ENCODE measurements around the gene YAF2. TPM values are rescaled to one million over a fixed set of nuclear protein-coding genes. Genes with fewer than 3 reads are reported as not detected.

Gene YAF2
- total RNA-seq, 1 experiment from 2014 or later = 15.0 TPM

GRCh38 chr12:42163913-42164312 is 74.1 kb downstream of the YAF2 start:
- intact Hi-C loops (cut with micrococcal nuclease) = no loop called here
- CTCF ChIA-PET = no interaction called here
- no peak overlapping the region for H3K9ac ChIP-seq (ENCODE audit: low read length)
- no peak overlapping the region for H3K4me3 ChIP-seq (replicated peaks in 1 of 2; ENCODE audit: low read depth in 1 of 2, low read length in 2 of 2)
- no peaks in the 10 kb centered on the region for H3K9me2 ChIP-seq (ENCODE audit: insufficient read depth)
- H3K4me1 ChIP-seq (ENCODE audit: control insufficient read depth in 1 of 2, insufficient read depth in 2 of 2, low read length in 2 of 2) = peaks cover 12 to 15% of the 10 kb centered on the region in 2 experiments
- no peak overlapping the region for H3K27ac ChIP-seq (ENCODE audit: low read depth, low read length)
- TF ChIP-seq EGR1 (IDR thresholded peaks at IDR 0.05; ENCODE audit: low read depth) (no peak), ZFX (IDR thresholded peaks at IDR 0.05) (no peak), SIN3A (IDR thresholded peaks at IDR 0.05; ENCODE audit: low read depth) (no peak), CBX3 (IDR thresholded peaks at IDR 0.05; ENCODE audit: low read depth) (no peak), FOSL1 (IDR thresholded peaks at IDR 0.05; ENCODE audit: low read depth) (no peak), POLR2AphosphoS5 (IDR thresholded peaks at IDR 0.05; ENCODE audit: low read depth, low read length) (no peak), SP1 (IDR thresholded peaks at IDR 0.05; ENCODE audit: low read depth) (no peak), RAD21 (IDR thresholded peaks at IDR 0.05; ENCODE audit: low read depth) (no peak), SRF (IDR thresholded peaks at IDR 0.05; ENCODE audit: low read depth) (no peak), CEBPB (IDR thresholded peaks at IDR 0.05; ENCODE audit: low read depth) (no peak), EZH2phosphoT487 (IDR thresholded peaks at IDR 0.05; ENCODE audit: borderline replicate concordance) (no peak), CTCF (IDR thresholded peaks at IDR 0.05 in 2 of 3, conservative IDR thresholded peaks at IDR 0.05 in 1 of 3; ENCODE audit: borderline replicate concordance in 1 of 3, insufficient read depth in 1 of 3, low read depth in 2 of 3, low read length in 2 of 3) (no peak), ZNF274 (IDR thresholded peaks at IDR 0.05; ENCODE audit: low read depth, low read length) (no peak), REST (IDR thresholded peaks at IDR 0.05; ENCODE audit: low read depth) (no peak), MAX (IDR thresholded peaks at IDR 0.05) (no peak), ELF1 (IDR thresholded peaks at IDR 0.05; ENCODE audit: borderline replicate concordance, low read depth) (no peak), ATF3 (IDR thresholded peaks at IDR 0.05) (no peak), ZBTB33 (IDR thresholded peaks at IDR 0.05; ENCODE audit: extremely low read depth, insufficient replicate concordance, low read length) (no peak)
- no peak overlapping the region for H3K4me2 ChIP-seq (ENCODE audit: low read length)
- no peaks in the 10 kb centered on the region for H3K27me3 ChIP-seq (ENCODE audit: insufficient read depth, low read length)
- H4K20me1 ChIP-seq (ENCODE audit: insufficient read depth) = no peaks in the 10 kb centered on the region
- no TSS peak for BruUV-seq (replicated peaks)
- H2AFZ ChIP-seq (ENCODE audit: low read depth, low read length, poor library complexity, severe bottlenecking) = no peak overlapping the region
- ATAC-seq (no peak), DNase-seq (ENCODE audit: low read depth, low spot score) (no peak)
- POLR2A ChIA-PET = no interaction called here
- H3K9me3 ChIP-seq (ENCODE audit: control insufficient read depth in 1 of 2, insufficient read depth in 1 of 2, low read depth in 1 of 2, low read length in 2 of 2) = no peaks in the 10 kb centered on the region
- no peaks in the 10 kb centered on the region for H3K36me3 ChIP-seq (ENCODE audit: control insufficient read depth in 1 of 2, insufficient read depth in 2 of 2, low read length in 2 of 2)
- RAD21 ChIA-PET (ENCODE audit: low non-redundant PET in 1 of 2, low total read pairs in 2 of 2, uncharacterized antibody in 2 of 2, unreplicated experiment in 2 of 2) = no interaction called here
- H3K79me2 ChIP-seq (ENCODE audit: insufficient read depth, low read length) = no peaks in the 10 kb centered on the region
